SU-DHL-6 (cell line): ENCODE measurements around the gene PTPRQ.
"Not testable (repeated sequence)": the region's sequence is repeated elsewhere in the genome, so short reads cannot be mapped to it uniquely, and the experiment has no call there.

ENCODE experiments used
- H2AFZ ChIP-seq: fragments of 200-600 bp; sonication (generic); 2 replicates; pipeline ENCODE4 v1.6.1; 2014; ENCODE audit warnings: low read depth, mild to moderate bottlenecking, moderate library complexity, mixed read lengths, antibody characterized with exemption, low read length; ENCODE audit not compliant: severe bottlenecking
- H3F3A ChIP-seq: fragments of 200-600 bp; shearing (Covaris generic); 2 replicates; pipeline ENCODE4 v1.6.0; 2016; ENCODE audit warnings: antibody characterized with exemption, mild to moderate bottlenecking; ENCODE audit not compliant: insufficient read depth
- H3K27ac ChIP-seq: fragments of 200-600 bp; sonication (generic); 2 replicates; pipeline ENCODE4 v1.5.1; 2016; ENCODE audit warnings: low read depth, mild to moderate bottlenecking, low read length, moderate library complexity, mixed read lengths
- H3K27me3 ChIP-seq: fragments of 200-600 bp; sonication (generic), shearing (Covaris generic); 2 replicates; pipeline ENCODE4 v1.6.0; 2014; ENCODE audit warnings: mild to moderate bottlenecking, low read length
- H3K36me3 ChIP-seq: fragments of 200-600 bp; sonication (generic); 2 replicates; pipeline ENCODE4 v1.6.1; 2014; ENCODE audit warnings: mild to moderate bottlenecking, low read length, mixed read lengths
- H3K4me2 ChIP-seq: fragments of 300-600, 200-600 bp; shearing (Covaris generic), sonication (generic); 2 replicates; pipeline ENCODE4 v1.6.0; 2014; ENCODE audit warnings: low read length, low read depth, mild to moderate bottlenecking; ENCODE audit not compliant: poor library complexity, severe bottlenecking
- H3K4me3 ChIP-seq: fragments of 200-600 bp; sonication (generic); 2 replicates; pipeline ENCODE4 v1.5.1; 2014; ENCODE audit warnings: antibody characterized with exemption, low read length, mild to moderate bottlenecking, mixed read lengths; ENCODE audit not compliant: insufficient read depth, poor library complexity, severe bottlenecking
- H3K79me2 ChIP-seq: fragments of 200-600 bp; sonication (generic); 2 replicates; pipeline ENCODE4 v1.6.1; 2014; ENCODE audit warnings: mild to moderate bottlenecking, low read length, moderate library complexity; ENCODE audit not compliant: insufficient read depth
- H3K9ac ChIP-seq: fragments of 200-600 bp; sonication (generic); 2 replicates; pipeline ENCODE4 v1.7.0; 2014; ENCODE audit warnings: mild to moderate bottlenecking, low read length
- H3K9me2 ChIP-seq: fragments of 200-600 bp; sonication (generic); replicated peaks from 2 replicates; pipeline ENCODE4 v1.6.1; 2014; ENCODE audit warnings: low read length; ENCODE audit not compliant: insufficient read depth
- H3K9me3 ChIP-seq: fragments of 200-600 bp; sonication (generic); 2 replicates; pipeline ENCODE4 v1.6.1; 2014; ENCODE audit warnings: low read length, mixed read lengths; ENCODE audit not compliant: insufficient read depth
- H4K20me1 ChIP-seq: fragments of 200-600 bp; sonication (generic); 2 replicates; pipeline ENCODE4 v1.6.1; 2014; ENCODE audit warnings: low read depth, mild to moderate bottlenecking, antibody characterized with exemption, low read length, moderate library complexity, mixed read lengths
- EZH2phosphoT487 ChIP-seq: fragments of 200-600 bp; sonication (generic), shearing (Covaris generic); conservative IDR thresholded peaks from 2 replicates; pipeline ENCODE4 v1.6.1; 2018; ENCODE audit warnings: mild to moderate bottlenecking, antibody characterized with exemption, low read length, moderate library complexity, mixed read lengths
- TF ChIP-seq, protein P1 (sequence below): fragments of 200-600 bp; sonication (generic); IDR thresholded peaks from one replicate; pipeline ENCODE4 v1.5.1; 2017; ENCODE audit warnings: antibody characterized with exemption, mild to moderate bottlenecking, low read length, moderate library complexity; ENCODE audit not compliant: insufficient read depth, poor library complexity, severe bottlenecking

Gene PTPRQ

DNA sequence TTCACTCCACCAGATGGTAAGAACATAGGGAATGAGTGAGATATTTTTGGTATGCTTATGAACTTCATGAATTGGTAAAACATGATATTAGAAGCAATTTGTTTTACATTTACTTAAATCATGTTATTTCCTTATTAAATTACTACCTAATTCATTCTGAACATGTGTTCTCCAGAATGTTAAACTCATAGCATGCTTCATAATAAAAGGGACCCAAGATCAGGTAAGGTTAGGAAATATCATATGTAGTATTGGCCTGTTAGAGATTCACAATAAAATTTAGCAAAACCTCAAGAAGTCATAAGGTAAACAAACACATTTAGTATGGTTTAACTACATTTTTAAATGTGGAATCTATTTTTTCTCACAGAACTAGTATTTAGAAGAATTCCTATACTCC lies 28.2 kb downstream of the PTPRQ start:
- no peak overlapping the region for H3K4me2 ChIP-seq
- no peaks in the 10 kb centered on the region for H3K27me3 ChIP-seq
- TF ChIP-seq EZH2phosphoT487, result no peak
- H3K9ac ChIP-seq, result no peak overlapping the region
- H3K36me3 ChIP-seq, result no peaks in the 10 kb centered on the region
- H4K20me1 ChIP-seq, result no peaks in the 10 kb centered on the region
- no peak overlapping the region for H3K4me3 ChIP-seq
- no peak overlapping the region for H3K27ac ChIP-seq
- H3K9me3 ChIP-seq, result no peaks in the 10 kb centered on the region
- no peak overlapping the region for H2AFZ ChIP-seq
- no peaks in the 10 kb centered on the region for H3K79me2 ChIP-seq
- H3F3A ChIP-seq, result no peaks in the 10 kb centered on the region
- H3K9me2 ChIP-seq, result no peaks in the 10 kb centered on the region

DNA sequence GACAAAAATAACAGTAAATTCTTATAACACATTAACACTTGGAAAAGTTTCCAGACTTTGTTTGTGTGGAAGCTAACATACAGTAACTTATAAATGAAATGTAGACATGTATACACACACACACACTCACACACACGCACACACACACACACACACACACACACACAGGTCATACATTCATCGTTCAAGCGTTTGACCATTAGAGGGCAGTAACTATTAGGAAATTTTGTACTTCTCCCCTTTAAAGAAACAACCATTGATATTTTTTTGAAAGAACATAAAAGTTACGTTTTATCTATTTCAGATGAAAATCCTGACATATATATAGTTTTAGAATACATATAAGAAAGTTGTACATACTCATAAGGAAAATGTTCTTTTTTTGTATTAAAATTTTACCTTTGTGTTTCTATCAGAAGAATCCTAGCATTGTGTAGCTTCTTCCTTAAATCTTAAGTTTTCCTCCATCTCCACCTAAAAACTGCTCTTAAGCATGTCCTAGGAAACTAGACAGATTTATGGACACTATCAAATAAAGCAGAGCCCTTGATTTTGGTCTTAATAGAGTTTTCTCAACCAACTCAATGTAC lies 29.0 kb downstream of the PTPRQ start:
- Histone ChIP-seq H3K36me3 (no peaks in the 10 kb centered on the region), H3K4me3 (no peak overlapping the region), H3K27ac (no peak overlapping the region), H3F3A (no peaks in the 10 kb centered on the region), H3K9ac (no peak overlapping the region), H2AFZ (no peak overlapping the region), H3K9me3 (no peaks in the 10 kb centered on the region), H3K27me3 (no peaks in the 10 kb centered on the region), H3K79me2 (no peaks in the 10 kb centered on the region), H3K9me2 (no peaks in the 10 kb centered on the region), H3K4me2 (no peak overlapping the region), H4K20me1 (no peaks in the 10 kb centered on the region)
- no peak for TF ChIP-seq EZH2phosphoT487
- TF ChIP-seq, protein P1, sequence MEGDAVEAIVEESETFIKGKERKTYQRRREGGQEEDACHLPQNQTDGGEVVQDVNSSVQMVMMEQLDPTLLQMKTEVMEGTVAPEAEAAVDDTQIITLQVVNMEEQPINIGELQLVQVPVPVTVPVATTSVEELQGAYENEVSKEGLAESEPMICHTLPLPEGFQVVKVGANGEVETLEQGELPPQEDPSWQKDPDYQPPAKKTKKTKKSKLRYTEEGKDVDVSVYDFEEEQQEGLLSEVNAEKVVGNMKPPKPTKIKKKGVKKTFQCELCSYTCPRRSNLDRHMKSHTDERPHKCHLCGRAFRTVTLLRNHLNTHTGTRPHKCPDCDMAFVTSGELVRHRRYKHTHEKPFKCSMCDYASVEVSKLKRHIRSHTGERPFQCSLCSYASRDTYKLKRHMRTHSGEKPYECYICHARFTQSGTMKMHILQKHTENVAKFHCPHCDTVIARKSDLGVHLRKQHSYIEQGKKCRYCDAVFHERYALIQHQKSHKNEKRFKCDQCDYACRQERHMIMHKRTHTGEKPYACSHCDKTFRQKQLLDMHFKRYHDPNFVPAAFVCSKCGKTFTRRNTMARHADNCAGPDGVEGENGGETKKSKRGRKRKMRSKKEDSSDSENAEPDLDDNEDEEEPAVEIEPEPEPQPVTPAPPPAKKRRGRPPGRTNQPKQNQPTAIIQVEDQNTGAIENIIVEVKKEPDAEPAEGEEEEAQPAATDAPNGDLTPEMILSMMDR, result peak; percentile 41

DNA sequence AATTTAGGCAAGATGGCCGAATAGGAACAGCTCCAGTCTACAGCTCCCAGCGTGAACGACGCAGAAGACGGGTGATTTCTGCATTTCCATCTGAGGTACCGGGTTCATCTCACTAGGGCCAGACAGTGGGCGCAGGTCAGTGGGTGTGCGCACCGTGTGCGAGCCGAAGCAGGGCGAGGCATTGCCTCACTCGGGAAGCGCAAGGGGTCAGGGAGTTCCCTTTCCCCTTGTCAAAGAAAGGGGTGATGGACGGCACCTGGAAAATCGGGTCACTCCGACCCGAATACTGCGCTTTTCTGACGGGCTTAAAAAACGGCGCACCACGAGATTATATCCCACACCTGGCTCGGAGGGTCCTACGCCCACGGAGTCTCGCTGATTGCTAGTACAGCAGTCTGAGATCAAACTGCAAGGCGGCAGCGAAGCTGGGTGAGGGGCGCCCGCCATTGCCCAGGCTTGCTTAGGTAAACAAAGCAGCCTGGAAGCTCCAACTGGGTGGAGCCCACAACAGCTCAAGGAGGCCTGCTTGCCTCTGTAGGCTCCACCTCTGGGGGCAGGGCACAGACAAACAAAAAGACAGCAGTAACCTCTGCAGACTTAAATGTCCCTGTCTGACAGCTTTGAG lies 33.6 kb downstream of the PTPRQ start:
- H3K27ac ChIP-seq, H3K9me3 ChIP-seq, H3K79me2 ChIP-seq, H3K27me3 ChIP-seq, H3K36me3 ChIP-seq, H3K9ac ChIP-seq, H3K9me2 ChIP-seq, H3K4me3 ChIP-seq, H2AFZ ChIP-seq, H3K4me2 ChIP-seq, H3F3A ChIP-seq, H4K20me1 ChIP-seq: not testable (repeated sequence)

DNA sequence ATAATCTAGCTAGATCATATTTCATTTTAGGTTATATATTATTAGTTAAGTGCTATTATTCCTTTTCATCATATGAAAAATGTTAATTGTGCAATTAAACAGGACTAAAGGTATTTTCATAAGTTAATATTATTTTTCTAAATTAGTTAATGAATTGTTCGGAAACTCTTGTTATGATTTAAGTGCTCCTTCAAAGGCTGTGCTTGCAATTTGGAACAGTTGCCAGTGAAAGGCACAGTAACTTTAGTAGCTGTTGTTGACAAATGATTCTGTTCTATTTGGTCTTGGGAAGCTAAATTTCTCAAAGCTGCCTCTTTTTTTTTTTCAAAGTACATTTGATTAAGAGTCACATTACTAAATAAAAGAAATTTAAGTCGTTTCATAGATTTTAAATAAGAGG lies 40.7 kb downstream of the PTPRQ start:
- no peaks in the 10 kb centered on the region for H3K36me3 ChIP-seq
- no peaks in the 10 kb centered on the region for H4K20me1 ChIP-seq
- no peaks in the 10 kb centered on the region for H3F3A ChIP-seq
- no peak overlapping the region for H2AFZ ChIP-seq
- H3K4me3 ChIP-seq, result no peak overlapping the region
- no peak for TF ChIP-seq EZH2phosphoT487
- TF ChIP-seq, protein P1, result no peak
- H3K27ac ChIP-seq, result no peak overlapping the region
- H3K4me2 ChIP-seq, result no peak overlapping the region
- H3K9me3 ChIP-seq, result no peaks in the 10 kb centered on the region
- no peaks in the 10 kb centered on the region for H3K9me2 ChIP-seq
- H3K27me3 ChIP-seq, result no peaks in the 10 kb centered on the region
- H3K9ac ChIP-seq, result no peak overlapping the region
- H3K79me2 ChIP-seq, result no peaks in the 10 kb centered on the region
